HG02885 (cell line): ENCODE results near the gene BLMH.
"Not testable (repeated sequence)": the region's sequence is repeated elsewhere in the genome, so short reads cannot be mapped to it uniquely, and the experiment has no call there.

Experiments used
- ATAC-seq: cut with Tn5 transposase; IDR thresholded peaks from one replicate; pipeline ENCODE4 v1.9.1; 2021; ENCODE audit warnings: mild to moderate bottlenecking; ENCODE audit not compliant: unreplicated experiment, poor library complexity

The BLMH gene

GRCh38 chr17:30232015-30232823 is 59.5 kb downstream of the BLMH start:
- ATAC-seq, result no peak

- no peak for ATAC-seq
These were observed 61.1 kb downstream of the BLMH start for GRCh38 chr17:30230596-30231125.

- ATAC-seq, result not testable (repeated sequence)
These were observed 61.7 kb downstream of the BLMH start for GRCh38 chr17:30230009-30230408.

GRCh38 chr17:30229012-30229411 is 62.7 kb downstream of the BLMH start:
- no peak for ATAC-seq

GRCh38 chr17:30228011-30228410 is 63.7 kb downstream of the BLMH start:
- ATAC-seq, result no peak

- ATAC-seq, result no peak
These were observed 64.9 kb downstream of the BLMH start for GRCh38 chr17:30226878-30227277.

- ATAC-seq, result no peak
These were observed 65.7 kb downstream of the BLMH start for GRCh38 chr17:30225919-30226553.

- no peak for ATAC-seq
These were observed 66.6 kb downstream of the BLMH start for GRCh38 chr17:30225112-30225511.

GRCh38 chr17:30224419-30224960 is 67.3 kb downstream of the BLMH start:
- no peak for ATAC-seq

GRCh38 chr17:30222721-30223175 is 69.0 kb downstream of the BLMH start:
- no peak for ATAC-seq

- no peak for ATAC-seq
These were observed 69.5 kb downstream of the BLMH start for GRCh38 chr17:30222251-30222650.

GRCh38 chr17:30221346-30221745 is 70.4 kb downstream of the BLMH start:
- no peak for ATAC-seq

GRCh38 chr17:30220414-30220813 is 71.3 kb downstream of the BLMH start:
- ATAC-seq, result no peak

GRCh38 chr17:30219833-30220232 is 71.9 kb downstream of the BLMH start:
- ATAC-seq, result no peak

GRCh38 chr17:30219315-30219714 is 72.4 kb downstream of the BLMH start:
- no peak for ATAC-seq

GRCh38 chr17:30218799-30219198 is 72.9 kb downstream of the BLMH start:
- ATAC-seq, result no peak

- no peak for ATAC-seq
These were observed 73.9 kb downstream of the BLMH start for GRCh38 chr17:30217746-30218245.

- no peak for ATAC-seq
These were observed 74.7 kb downstream of the BLMH start for GRCh38 chr17:30217054-30217453.

- ATAC-seq, result no peak
These were observed 79.0 kb downstream of the BLMH start for GRCh38 chr17:30212750-30213149.

- ATAC-seq, result no peak
These were observed 80.4 kb downstream of the BLMH start for GRCh38 chr17:30211371-30211770.

- ATAC-seq, result no peak
These were observed 80.8 kb downstream of the BLMH start for GRCh38 chr17:30210901-30211300.
